GM18526 (cell line): ENCODE results near the gene TRPM1.

Source experiments
- POLR2A ChIP-seq: IDR thresholded peaks from 3 replicates; pipeline ENCODE4 v1.6.1; 2011; ENCODE audit not compliant: insufficient read length; ENCODE audit errors: extremely low read depth

The TRPM1 gene

DNA sequence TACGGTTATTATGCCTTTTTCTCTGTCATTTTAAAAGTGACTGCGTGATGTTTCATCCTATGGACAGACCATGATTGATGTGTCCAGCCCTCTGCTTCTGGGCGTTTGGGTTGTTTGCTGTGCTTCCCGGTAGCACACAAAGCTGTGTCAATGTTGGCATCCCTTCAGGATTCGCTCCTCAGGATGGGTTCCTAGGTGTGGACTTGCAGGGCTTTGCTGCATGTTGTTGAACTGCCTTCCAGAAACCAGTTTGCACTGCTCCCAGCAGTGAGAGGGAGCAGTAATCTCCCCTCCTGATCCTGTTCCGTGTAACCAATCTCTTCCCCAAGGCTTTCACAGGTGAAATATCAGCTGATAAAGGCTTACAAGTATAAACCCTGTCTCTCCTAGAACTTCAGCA, 787 bp downstream of the TRPM1 start:
- TF ChIP-seq POLR2A = no peak

- TF ChIP-seq POLR2A = no peak
Measured at GRCh38 chr15:31098953-31099740, 2.4 kb downstream of the TRPM1 start.

DNA sequence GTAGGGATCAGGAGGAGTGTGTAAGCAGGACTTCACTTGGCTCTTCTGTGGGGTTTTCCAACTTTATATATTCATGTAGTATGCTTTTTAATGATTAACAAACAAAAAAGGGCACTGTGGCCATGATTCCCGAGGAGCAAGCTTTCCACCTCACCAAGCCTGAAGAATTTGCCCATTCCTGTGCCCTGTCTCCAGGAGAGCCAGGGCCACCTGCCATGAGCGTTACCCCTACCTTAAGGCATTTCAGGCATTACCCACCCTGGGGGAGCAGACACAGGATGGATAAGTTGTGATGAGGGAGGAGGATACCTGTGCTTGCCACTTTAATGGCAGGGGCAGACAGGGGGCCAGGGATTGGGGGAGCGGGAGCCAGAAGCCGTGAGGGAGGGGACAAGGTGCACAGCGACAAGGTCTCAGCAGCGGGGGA, 3.0 kb downstream of the TRPM1 start:
- TF ChIP-seq POLR2A = no peak

DNA sequence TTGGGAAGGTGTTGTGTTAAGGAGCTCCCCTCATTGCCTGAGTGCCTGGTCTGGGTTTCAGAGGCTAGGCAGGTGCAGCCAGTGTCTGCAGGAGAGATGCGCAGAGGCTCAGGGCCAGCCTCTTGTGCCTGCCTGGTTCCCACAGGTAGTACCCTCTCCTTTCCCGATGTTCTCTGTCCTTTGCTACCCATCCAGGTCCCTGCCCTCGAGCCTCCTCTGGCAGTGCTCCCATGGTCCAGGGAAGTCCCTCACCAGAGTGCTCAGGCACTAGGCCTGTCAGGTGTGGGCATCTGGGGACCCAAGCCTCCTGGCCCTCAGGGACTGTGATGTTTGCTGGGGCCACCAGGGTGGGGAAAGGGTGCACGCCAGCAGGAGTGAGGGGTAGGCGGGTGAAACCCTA, 5.0 kb downstream of the TRPM1 start:
- no peak for TF ChIP-seq POLR2A

GRCh38 chr15:31091481-31091880, 10.0 kb downstream of the TRPM1 start:
- no peak for TF ChIP-seq POLR2A

DNA sequence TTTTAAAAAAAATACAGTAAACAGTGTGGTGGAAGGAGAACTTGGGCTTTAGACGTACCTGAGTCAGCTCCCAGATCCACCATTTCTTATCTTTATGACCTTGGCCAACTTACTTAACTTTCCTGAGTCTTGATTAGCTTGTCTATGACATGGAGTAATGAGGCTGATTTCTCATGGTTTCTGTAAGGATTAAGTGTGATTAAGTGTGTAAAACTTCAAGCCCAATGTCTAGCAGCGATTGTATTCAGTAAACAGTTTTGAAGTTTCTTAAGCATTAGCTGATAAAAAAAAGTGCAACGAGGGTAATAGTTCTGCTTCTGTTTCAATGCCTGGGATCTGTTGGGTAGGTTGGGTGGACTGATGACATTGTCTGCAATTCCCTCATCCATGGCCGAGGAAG, 10.8 kb downstream of the TRPM1 start:
- no peak for TF ChIP-seq POLR2A

- no peak for TF ChIP-seq POLR2A
Measured at GRCh38 chr15:31089368-31090047, 12.0 kb downstream of the TRPM1 start.

DNA sequence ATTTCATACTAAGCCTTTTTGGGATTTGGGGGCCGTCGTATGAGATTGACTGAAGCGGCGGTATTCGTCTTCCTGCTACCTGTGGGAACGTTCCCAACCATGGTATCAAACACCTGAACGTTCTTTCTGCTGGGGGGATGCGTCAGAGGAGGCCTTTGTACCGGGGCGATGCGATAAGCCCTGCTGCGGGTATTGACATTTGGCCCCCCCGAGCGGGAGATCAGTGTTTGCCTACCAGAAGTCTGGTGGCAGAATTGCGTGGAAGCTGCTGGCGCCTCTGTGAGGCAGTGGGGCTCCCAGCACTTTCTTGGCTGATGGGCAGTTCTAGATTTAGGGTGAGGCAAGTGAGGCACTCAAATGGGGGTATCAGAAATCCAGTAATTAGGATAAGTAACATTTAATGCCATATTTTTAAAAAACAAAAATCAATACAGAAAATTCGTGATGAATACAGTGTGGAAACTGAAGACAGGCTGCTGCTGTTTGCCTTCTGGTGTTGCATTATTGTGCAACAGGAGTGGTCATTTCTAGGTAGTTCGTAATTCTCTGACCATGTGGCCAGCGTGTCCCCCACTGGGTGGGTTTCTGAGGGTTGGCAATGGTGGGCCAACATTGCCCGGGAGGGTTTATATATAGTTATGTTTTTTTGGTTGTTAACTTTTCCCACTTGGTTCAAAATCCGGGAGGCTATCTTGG, 12.7 kb downstream of the TRPM1 start:
- no peak for TF ChIP-seq POLR2A

- no peak for TF ChIP-seq POLR2A
Measured at GRCh38 chr15:31086344-31086743, 15.2 kb downstream of the TRPM1 start.

DNA sequence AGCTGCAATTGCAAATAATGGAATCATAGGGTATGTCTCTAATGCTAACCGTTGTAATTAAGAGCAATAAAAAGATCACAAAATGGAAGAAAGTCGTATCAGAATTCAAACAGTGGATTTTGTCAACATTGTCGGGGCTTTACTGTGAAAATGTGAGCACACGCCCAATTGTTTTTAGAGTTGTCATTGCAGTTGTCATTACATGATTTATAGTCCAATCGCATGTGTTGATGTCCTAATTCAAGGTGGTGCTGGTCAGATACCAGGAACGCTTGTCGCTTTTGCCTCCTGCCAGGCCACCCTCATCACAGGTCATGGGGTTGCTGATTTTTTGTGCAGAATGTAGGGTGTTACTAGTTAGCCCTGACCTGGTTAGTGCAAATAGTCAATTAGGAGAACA, 16.2 kb downstream of the TRPM1 start:
- TF ChIP-seq POLR2A = no peak

DNA sequence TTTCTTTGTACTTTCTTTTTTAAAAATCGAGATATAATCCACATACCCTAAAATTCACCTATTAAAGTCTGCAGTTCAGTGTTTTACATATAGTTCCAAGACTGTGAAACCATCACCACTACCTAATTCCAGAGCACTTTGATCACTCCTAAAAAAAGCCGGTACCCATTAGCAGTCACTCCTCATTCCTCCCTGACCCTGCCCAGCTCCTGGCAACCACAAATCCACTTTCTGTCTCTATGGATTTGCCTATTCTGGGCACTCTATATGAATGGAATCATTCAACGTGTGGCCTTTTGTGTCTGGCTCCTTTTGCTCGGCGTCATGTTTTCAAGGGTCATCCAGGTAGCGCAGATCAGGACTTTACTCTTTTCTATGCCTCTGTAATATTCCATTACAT, 17.3 kb downstream of the TRPM1 start:
- no peak for TF ChIP-seq POLR2A

GRCh38 chr15:31083370-31083780, 18.1 kb downstream of the TRPM1 start:
- TF ChIP-seq POLR2A = no peak

DNA sequence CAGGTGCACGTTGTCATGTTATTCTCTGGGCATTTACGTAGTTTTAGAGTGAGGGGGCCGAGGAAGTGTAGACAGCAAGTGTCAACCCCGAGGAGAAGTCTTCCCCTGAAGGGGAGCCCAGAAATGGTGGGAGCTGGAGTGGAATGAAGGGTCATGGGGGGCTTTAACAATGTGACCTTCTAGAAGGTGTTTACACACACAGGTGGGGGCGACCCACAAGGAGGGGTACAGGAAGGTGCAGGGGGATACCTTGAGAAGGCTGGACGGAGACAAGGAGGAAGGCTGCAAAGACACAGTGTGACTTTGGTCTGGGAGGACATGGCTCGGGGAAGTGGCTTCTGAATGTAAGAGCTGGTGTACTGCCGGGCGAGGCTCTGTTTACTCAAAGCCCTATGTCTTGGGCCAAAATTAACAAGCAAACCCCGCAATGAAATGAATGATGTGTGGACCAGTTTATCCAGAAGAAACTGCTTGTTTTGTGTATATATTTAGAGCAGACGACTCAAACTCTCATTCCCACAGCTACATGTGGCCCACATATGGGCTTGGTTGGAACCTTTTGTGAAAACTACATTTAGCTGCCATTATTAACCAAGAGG, 18.7 kb downstream of the TRPM1 start:
- TF ChIP-seq POLR2A = no peak

GRCh38 chr15:31081588-31082250, 19.8 kb downstream of the TRPM1 start:
- no peak for TF ChIP-seq POLR2A

DNA sequence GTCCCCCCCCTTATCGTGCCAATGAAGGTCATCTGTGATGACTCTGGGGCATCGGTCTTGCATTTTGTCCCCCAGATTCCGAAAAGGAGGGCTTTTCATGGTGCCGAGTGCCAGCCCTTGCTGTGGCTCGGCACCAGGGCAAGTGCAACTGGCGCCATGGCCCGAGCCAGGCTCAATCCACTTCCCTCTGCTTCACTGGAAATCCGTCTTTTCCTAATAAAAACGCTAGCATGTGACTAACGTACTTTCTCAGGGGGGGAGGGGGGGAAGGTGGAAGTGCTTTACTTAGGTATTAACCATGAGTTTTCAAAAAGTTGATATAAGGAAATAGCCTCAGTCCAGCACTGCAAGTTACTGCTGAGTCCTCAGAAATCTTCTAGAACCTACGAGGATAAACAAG, 20.5 kb downstream of the TRPM1 start:
- no peak for TF ChIP-seq POLR2A
